Gastrocnemius medialis (tissue), 4 donors: ENCODE results near the gene ACTR3. TPM values are rescaled to one million over a fixed set of nuclear protein-coding genes. Genes with fewer than 3 reads are reported as not detected.

Experiments
- ATAC-seq, 2 donors: fragments of 150-250 bp; one replicate each; pipeline ENCODE4 v1.9.1; 2016
- DNase-seq, 2 donors: peaks; one replicate each; pipeline ENCODE4 v3.0.0-alpha.2; 2019
- H3K27ac ChIP-seq, 4 donors: fragments of 200-600 bp; sonication (generic); 1 replicate in 1 of 4; 2 replicates in 3 of 4; pipeline ENCODE4 v1.5.1; 2016 to 2018; ENCODE audit warnings: mild to moderate bottlenecking in 2 of 4, moderate library complexity in 1 of 4
- H3K27me3 ChIP-seq, 3 donors: fragments of 200-600 bp; sonication (generic) in 2 of 3; 1 replicate in 1 of 3; 2 replicates in 2 of 3; pipeline versions ENCODE4 v1.5.1 to v1.6.0; 2016 to 2019; ENCODE audit warnings: mild to moderate bottlenecking in 1 of 3, moderate library complexity in 1 of 3
- H3K36me3 ChIP-seq, 2 donors: fragments of 200-600 bp; sonication (generic) in 1 of 2; one replicate each; pipeline ENCODE4 v1.5.1; 2017 to 2018
- H3K4me1 ChIP-seq, 2 donors: fragments of 200-600 bp; sonication (generic) in 1 of 2; one replicate each; pipeline ENCODE4 v1.5.1; 2016 to 2017; ENCODE audit warnings: mild to moderate bottlenecking in 2 of 2
- H3K4me3 ChIP-seq, 4 donors: fragments of 200-600 bp; sonication (generic) in 3 of 4; 1 replicate in 1 of 4; 2 replicates in 3 of 4; pipeline ENCODE4 v1.5.1; 2016 to 2019; ENCODE audit warnings: mild to moderate bottlenecking in 2 of 4
- H3K9me3 ChIP-seq, 3 donors: fragments of 200-600 bp; sonication (generic) in 2 of 3; 1 replicate in 1 of 3; 2 replicates in 2 of 3; pipeline ENCODE4 v1.5.1; 2016 to 2019
- CTCF ChIP-seq, 5 experiments: fragments of 450-650 bp in 3 of 5; fragments of 200-600 bp in 2 of 5; sonication (generic) in 2 of 5; IDR thresholded peaks in 4 of 5; conservative IDR thresholded peaks in 1 of 5; 1 replicate in 4 of 5; 2 replicates in 1 of 5; pipeline ENCODE4 v1.5.1; 2016 to 2019; ENCODE audit warnings: antibody characterized with exemption in 5 of 5, mild to moderate bottlenecking in 3 of 5, moderate library complexity in 3 of 5
- POLR2A ChIP-seq, 2 donors: fragments of 450-650 bp; IDR thresholded peaks; one replicate each; pipeline ENCODE4 v1.6.1; 2017; ENCODE audit warnings: antibody characterized with exemption in 2 of 2, mild to moderate bottlenecking in 2 of 2, moderate library complexity in 2 of 2
- in situ Hi-C, 4 donors: fragments of 200-750 bp; cut with MboI; loops; one replicate each; pipeline versions ENCODE4 v1.15.0 to v1.8.0; 2017; ENCODE audit warnings: low sequenced_read_pairs in 4 of 4
- intact Hi-C: fragments of 100-400 bp; cut with DNase I; formaldehyde crosslinking; loops from one replicate; pipeline ENCODE4 v1.15.1; 2023; ENCODE audit warnings: low total_unique reads
- total RNA-seq, 4 donors: library from RNA; depleted of rRNA; stranded (reverse); fragments of >200 nt; gene quantifications; one replicate each; pipeline versions ENCODE4 v1.1.0 to v1.2.3, GENCODE V29; 2016

The ACTR3 gene
- total RNA-seq, 4 donors from 2014 or later: 39.3 to 75.0 (median 56.6) TPM

GRCh38 chr2:113910110-113910717, 20.3 kb downstream of the ACTR3 start:
- Histone ChIP-seq H3K4me3 (no peak overlapping the region), H3K27me3 (no peaks in the 10 kb centered on the region), H3K27ac (no peak overlapping the region), H3K36me3 (peaks cover 0 to 7% of the 10 kb centered on the region in 2 donors), H3K4me1 (peaks cover 10 to 38% of the 10 kb centered on the region in 2 donors), H3K9me3 (no peaks in the 10 kb centered on the region)
- no peak for TF ChIP-seq POLR2A (IDR thresholded peaks at IDR 0.05)
- TF ChIP-seq CTCF (IDR thresholded peaks at IDR 0.05 in 4 of 5, conservative IDR thresholded peaks at IDR 0.05 in 1 of 5): no peak
- intact Hi-C loops (no loop called here), in situ Hi-C loops (no loop called here)
- ATAC-seq (no peak), DNase-seq (no peak)

GRCh38 chr2:113910967-113911678, 21.2 kb downstream of the ACTR3 start:
- intact Hi-C loops: no loop called here
- DNase-seq (no peak), ATAC-seq (no peak)
- peaks cover 0 to 12% of the 10 kb centered on the region in 2 donors for H3K36me3 ChIP-seq
- TF ChIP-seq CTCF (IDR thresholded peaks at IDR 0.05 in 4 of 5, conservative IDR thresholded peaks at IDR 0.05 in 1 of 5): no peak
- TF ChIP-seq POLR2A (IDR thresholded peaks at IDR 0.05): no peak
- no peak overlapping the region for H3K27ac ChIP-seq
- in situ Hi-C loops: no loop called here
- H3K4me3 ChIP-seq: no peak overlapping the region
- no peaks in the 10 kb centered on the region for H3K27me3 ChIP-seq
- peaks cover 10 to 42% of the 10 kb centered on the region in 2 donors for H3K4me1 ChIP-seq
- no peaks in the 10 kb centered on the region for H3K9me3 ChIP-seq

GRCh38 chr2:113915082-113915819, 25.4 kb downstream of the ACTR3 start:
- Histone ChIP-seq H3K9me3 (no peaks in the 10 kb centered on the region), H3K36me3 (peaks cover 0 to 44% of the 10 kb centered on the region in 2 donors), H3K4me3 (no peak overlapping the region), H3K27me3 (no peaks in the 10 kb centered on the region), H3K27ac (no peak overlapping the region), H3K4me1 (peaks cover 9 to 11% of the 10 kb centered on the region in 2 donors)
- ATAC-seq (no peak), DNase-seq (no peak)
- intact Hi-C loops (no loop called here), in situ Hi-C loops (no loop called here)
- no peak for TF ChIP-seq CTCF (IDR thresholded peaks at IDR 0.05 in 4 of 5, conservative IDR thresholded peaks at IDR 0.05 in 1 of 5)
- TF ChIP-seq POLR2A (IDR thresholded peaks at IDR 0.05): no peak

- peaks cover 0 to 4% of the 10 kb centered on the region in 2 donors for H3K4me1 ChIP-seq
- no peak overlapping the region for H3K4me3 ChIP-seq
- DNase-seq (no peak), ATAC-seq (no peak)
- H3K36me3 ChIP-seq: peaks cover 0 to 44% of the 10 kb centered on the region in 2 donors
- no peaks in the 10 kb centered on the region for H3K27me3 ChIP-seq
- in situ Hi-C loops: no loop called here
- no peaks in the 10 kb centered on the region for H3K9me3 ChIP-seq
- intact Hi-C loops: no loop called here
- no peak overlapping the region for H3K27ac ChIP-seq
- TF ChIP-seq CTCF (IDR thresholded peaks at IDR 0.05 in 4 of 5, conservative IDR thresholded peaks at IDR 0.05 in 1 of 5): no peak
Observed at GRCh38 chr2:113918229-113918628, 28.3 kb downstream of the ACTR3 start.
